ENCODE measurements around the gene RPL7A. TPM values are rescaled to one million over a fixed set of nuclear protein-coding genes. Genes with fewer than 3 reads are reported as not detected.
"Not testable (repeated sequence)": the region's sequence is repeated elsewhere in the genome, so short reads cannot be mapped to it uniquely, and the experiment has no call there.

RPL7A gene
- total RNA-seq, 1 experiment from 2014 or later = 2,895 TPM

GRCh38 chr9:133392308-133392707 lies 44.3 kb downstream of the RPL7A start:
- not testable (repeated sequence) for H3K56ac ChIP-seq (ENCODE audit: insufficient read length, low read depth, low read length); H3K23ac ChIP-seq (ENCODE audit: insufficient read length, low read depth, low read length); H3K4me1 Mint-ChIP-seq; H2BK20ac ChIP-seq (ENCODE audit: low read depth, low read length, poor library complexity, severe bottlenecking); H3K36me3 Mint-ChIP-seq (ENCODE audit: insufficient read depth in 1 of 3, low read depth in 3 of 3); DNase-seq; H3K9me3 ChIP-seq (ENCODE audit: control insufficient read depth, low read depth, low read length); H2AK5ac ChIP-seq (ENCODE audit: insufficient read length, low read length); H3K27me3 ChIP-seq (ENCODE audit: insufficient read depth, low read length); H2BK5ac ChIP-seq (ENCODE audit: insufficient read length, low read length); H3K14ac ChIP-seq (ENCODE audit: insufficient read depth, low read length); H3T11ph ChIP-seq (ENCODE audit: low read length); H4K5ac ChIP-seq (ENCODE audit: insufficient read length, low read depth, low read length); H3K9ac ChIP-seq (ENCODE audit: extremely low read depth, insufficient read length, low read length); H3K27ac ChIP-seq (ENCODE audit: insufficient read length, low read depth, low read length); H3K4me3 Mint-ChIP-seq; H3K27ac Mint-ChIP-seq; H2BK15ac ChIP-seq (ENCODE audit: low read depth, low read length); H3K4ac ChIP-seq (ENCODE audit: low read depth, low read length); H3K79me2 ChIP-seq (ENCODE audit: insufficient read depth, low read length); H4K20me1 ChIP-seq (ENCODE audit: control insufficient read depth, insufficient read depth, insufficient read length); H3K4me2 ChIP-seq (ENCODE audit: insufficient read depth, insufficient read length, low read length); H3K23me2 ChIP-seq (ENCODE audit: insufficient read length, low read depth, low read length, poor library complexity, severe bottlenecking); H2BK12ac ChIP-seq (ENCODE audit: insufficient read length, low read depth, low read length); H3K18ac ChIP-seq (ENCODE audit: insufficient read length, low read depth, low read length); H4K91ac ChIP-seq (ENCODE audit: insufficient read length, low read depth, low read length); H2AFZ ChIP-seq (ENCODE audit: low read length); H3K4me1 ChIP-seq (ENCODE audit: insufficient read depth, low read length); H4K8ac ChIP-seq (replicated peaks; ENCODE audit: insufficient read length, low read depth, low read length); H2BK120ac ChIP-seq (ENCODE audit: low read depth, low read length, poor library complexity, severe bottlenecking); H3K79me1 ChIP-seq (ENCODE audit: insufficient read depth, low read depth, low read length, poor library complexity, severe bottlenecking)
- Mint-ChIP-seq H3K27me3 (ENCODE audit: low read depth) (peaks cover 42% of the 10 kb centered on the region), H3K9me3 (peaks cover 15% of the 10 kb centered on the region in 2 experiments)
- WGBS (ENCODE audit: extremely low coverage, insufficient read length, low lambda C conversion rate) = no CpG with 5 or more reads among the region's 3 CpGs
